OCI-LY7 (cell line): ENCODE results near the gene TNC.

Experiments used
- CTCF ChIP-seq: fragments of 200-600 bp; sonication (generic); conservative IDR thresholded peaks from 2 replicates; pipeline ENCODE4 v1.5.1; 2014; ENCODE audit warnings: mild to moderate bottlenecking, antibody characterized with exemption, low read length, moderate library complexity, mixed read lengths
- EZH2phosphoT487 ChIP-seq: fragments of 200-600 bp; sonication (generic); IDR thresholded peaks from 2 replicates; pipeline ENCODE4 v1.6.1; 2018; ENCODE audit warnings: low read depth, borderline replicate concordance, mild to moderate bottlenecking, mixed run types, antibody characterized with exemption, low read length, moderate library complexity, mixed read lengths

GRCh38 chr9:115116421-115117284 lies 1.3 kb downstream of the TNC start:
- TF ChIP-seq CTCF (no peak), EZH2phosphoT487 (no peak)
